MV-4-11 (cell line): ENCODE results near the gene SDR9C7.

Source experiments
- DNase-seq: peaks from one replicate; lab custom pipeline; 2025; lab: John Stamatoyannopoulos, UW

Gene SDR9C7

GRCh38 chr12:56877195-56878009, 56.8 kb downstream of the SDR9C7 start:
- DNase-seq, result peak; percentile 77

- no peak for DNase-seq
Measured at GRCh38 chr12:56874821-56875220, 59.4 kb downstream of the SDR9C7 start.

DNA sequence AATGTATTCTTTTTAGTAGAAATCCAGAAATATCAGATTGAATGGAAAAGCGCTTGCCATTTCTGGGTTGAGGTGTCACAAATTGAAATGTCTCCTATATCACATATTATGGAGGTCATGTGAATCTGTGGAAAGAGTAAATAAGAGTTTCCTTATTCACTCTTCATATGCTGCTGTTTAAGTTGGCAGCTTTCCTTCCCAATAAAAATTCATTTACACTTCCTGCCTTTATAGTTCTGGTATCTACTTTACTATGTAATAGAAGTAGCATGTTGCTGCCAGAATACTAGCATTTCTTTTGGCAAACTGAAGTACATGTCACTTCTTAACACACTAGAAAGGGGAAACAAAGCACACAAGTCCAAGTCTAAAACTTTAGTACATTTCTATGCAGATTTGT, 60.8 kb downstream of the SDR9C7 start:
- no peak for DNase-seq
